OCI-LY3 (cell line): ENCODE measurements around the gene PHC2.

Experiments
- H2AFZ ChIP-seq: fragments of 200-600, 300-600 bp; shearing (Covaris generic); 2 replicates; pipeline ENCODE4 v1.6.0; 2014; ENCODE audit warnings: antibody characterized with exemption, low read depth, low read length
- H3K27ac ChIP-seq: fragments of 200-600, 300-600 bp; sonication (generic); 2 replicates; pipeline ENCODE4 v1.5.1; 2014; ENCODE audit warnings: mild to moderate bottlenecking, low read length, moderate library complexity, mixed read lengths
- H3K27me3 ChIP-seq: fragments of 200-600, 300-600 bp; sonication (generic); 2 replicates; pipeline ENCODE4 v1.6.1; 2014; ENCODE audit warnings: low read depth, low read length, mixed read lengths
- H3K36me3 ChIP-seq: fragments of 200-600, 300-600 bp; sonication (generic); replicated peaks from 2 replicates; pipeline ENCODE3; 2014; ENCODE audit warnings: low read depth, low read length, mixed read lengths
- H3K4me1 ChIP-seq: fragments of 300-600, 200-600 bp; sonication (generic); 2 replicates; pipeline ENCODE4 v1.6.1; 2014; ENCODE audit warnings: low read length, mixed read lengths
- H3K4me2 ChIP-seq: fragments of 200-600, 300-600 bp; sonication (generic); 2 replicates; pipeline ENCODE4 v1.6.1; 2014; ENCODE audit warnings: low read length, mixed read lengths
- H3K4me3 ChIP-seq: fragments of 300-600, 200-600 bp; sonication (generic); 2 replicates; pipeline ENCODE4 v1.5.1; 2014; ENCODE audit warnings: antibody characterized with exemption, mild to moderate bottlenecking, low read length, moderate library complexity
- H3K79me2 ChIP-seq: fragments of 300-600, 200-600 bp; shearing (Covaris generic); 2 replicates; pipeline ENCODE4 v1.6.1; 2014; ENCODE audit warnings: mild to moderate bottlenecking, low read length, mixed read lengths
- H3K9ac ChIP-seq: fragments of 300-600, 200-600 bp; shearing (Covaris generic); 2 replicates; pipeline ENCODE4 v1.6.0; 2014; ENCODE audit warnings: mild to moderate bottlenecking, low read length, moderate library complexity
- H3K9me3 ChIP-seq: fragments of 200-600, 300-600 bp; shearing (Covaris generic); 2 replicates; pipeline ENCODE4 v1.6.1; 2014; ENCODE audit warnings: low read length, mixed read lengths; ENCODE audit not compliant: insufficient read depth
- H4K20me1 ChIP-seq: fragments of 200-600, 300-600 bp; sonication (generic); 2 replicates; pipeline ENCODE4 v1.6.1; 2016; ENCODE audit warnings: low read length, mixed read lengths; ENCODE audit not compliant: insufficient read depth
- EZH2phosphoT487 ChIP-seq: fragments of 200-600 bp; shearing (Covaris generic); IDR thresholded peaks from 2 replicates; pipeline ENCODE4 v1.6.1; 2018; ENCODE audit warnings: antibody characterized with exemption, mixed run types, low read depth
- TF ChIP-seq, protein P1 (sequence below): fragments of 200-600, 300-600 bp; sonication (generic); IDR thresholded peaks from 2 replicates; pipeline ENCODE4 v1.5.1; 2014; ENCODE audit warnings: antibody characterized with exemption, low read length, low read depth

PHC2 gene

DNA sequence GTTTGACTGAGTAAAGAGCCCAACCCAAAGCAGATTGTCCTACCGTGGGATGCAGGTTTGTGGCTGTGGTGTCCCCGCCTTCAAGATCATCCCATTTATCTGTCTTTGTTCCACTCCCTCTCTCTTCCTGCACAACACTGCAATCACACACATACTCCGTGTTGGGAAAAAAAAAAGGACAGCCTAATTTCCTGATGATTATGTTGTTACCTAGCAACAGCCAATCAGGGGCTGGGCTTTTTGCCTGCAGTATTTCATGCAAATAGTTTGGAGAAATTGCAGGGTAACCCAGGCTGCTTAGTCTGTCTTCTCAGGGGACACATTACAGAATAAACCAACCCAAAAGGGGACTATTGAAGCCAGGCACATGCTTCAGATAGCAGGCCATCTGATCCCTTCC is 38.3 kb downstream of the PHC2 start:
- Histone ChIP-seq H2AFZ (no peak overlapping the region), H3K27me3 (peaks cover 6% of the 10 kb centered on the region; the same call in 1 of the 2 replicates), H3K9ac (no peak overlapping the region), H3K36me3 (no peaks in the 10 kb centered on the region), H3K4me2 (no peak overlapping the region), H3K79me2 (no peaks in the 10 kb centered on the region), H3K27ac (no peak overlapping the region), H4K20me1 (no peaks in the 10 kb centered on the region), H3K9me3 (no peaks in the 10 kb centered on the region), H3K4me3 (no peak overlapping the region), H3K4me1 (no peaks in the 10 kb centered on the region)
- TF ChIP-seq, protein P1, sequence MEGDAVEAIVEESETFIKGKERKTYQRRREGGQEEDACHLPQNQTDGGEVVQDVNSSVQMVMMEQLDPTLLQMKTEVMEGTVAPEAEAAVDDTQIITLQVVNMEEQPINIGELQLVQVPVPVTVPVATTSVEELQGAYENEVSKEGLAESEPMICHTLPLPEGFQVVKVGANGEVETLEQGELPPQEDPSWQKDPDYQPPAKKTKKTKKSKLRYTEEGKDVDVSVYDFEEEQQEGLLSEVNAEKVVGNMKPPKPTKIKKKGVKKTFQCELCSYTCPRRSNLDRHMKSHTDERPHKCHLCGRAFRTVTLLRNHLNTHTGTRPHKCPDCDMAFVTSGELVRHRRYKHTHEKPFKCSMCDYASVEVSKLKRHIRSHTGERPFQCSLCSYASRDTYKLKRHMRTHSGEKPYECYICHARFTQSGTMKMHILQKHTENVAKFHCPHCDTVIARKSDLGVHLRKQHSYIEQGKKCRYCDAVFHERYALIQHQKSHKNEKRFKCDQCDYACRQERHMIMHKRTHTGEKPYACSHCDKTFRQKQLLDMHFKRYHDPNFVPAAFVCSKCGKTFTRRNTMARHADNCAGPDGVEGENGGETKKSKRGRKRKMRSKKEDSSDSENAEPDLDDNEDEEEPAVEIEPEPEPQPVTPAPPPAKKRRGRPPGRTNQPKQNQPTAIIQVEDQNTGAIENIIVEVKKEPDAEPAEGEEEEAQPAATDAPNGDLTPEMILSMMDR = no peak
- no peak for TF ChIP-seq EZH2phosphoT487

DNA sequence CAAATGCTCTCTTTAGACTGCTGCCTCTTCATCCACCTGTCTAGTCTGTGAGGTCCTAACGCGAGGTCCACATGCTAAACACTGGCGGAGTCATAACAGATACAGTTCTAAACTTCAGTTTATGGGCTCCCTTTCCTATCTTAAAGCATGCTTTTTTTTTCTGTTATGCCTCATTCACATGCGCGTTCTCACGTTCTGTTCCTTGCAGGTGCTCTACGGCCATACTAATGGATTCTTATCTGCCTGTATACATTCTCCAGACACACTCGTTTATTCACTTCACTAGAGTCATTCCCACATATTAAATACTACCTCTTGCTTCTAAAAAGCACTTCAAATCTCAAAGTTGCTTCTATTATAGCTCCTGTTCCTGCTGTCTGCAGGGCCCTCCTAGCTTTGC is 38.7 kb downstream of the PHC2 start:
- H3K27ac ChIP-seq = no peak overlapping the region
- no peak overlapping the region for H3K4me2 ChIP-seq
- no peak overlapping the region for H3K9ac ChIP-seq
- no peaks in the 10 kb centered on the region for H3K79me2 ChIP-seq
- no peaks in the 10 kb centered on the region for H3K9me3 ChIP-seq
- H2AFZ ChIP-seq = no peak overlapping the region
- H3K4me3 ChIP-seq = no peak overlapping the region
- H4K20me1 ChIP-seq = no peaks in the 10 kb centered on the region
- no peaks in the 10 kb centered on the region for H3K4me1 ChIP-seq
- TF ChIP-seq EZH2phosphoT487 = no peak
- TF ChIP-seq, protein P1 = no peak
- H3K27me3 ChIP-seq = peaks cover 6% of the 10 kb centered on the region; the same call in 1 of the 2 replicates
- no peaks in the 10 kb centered on the region for H3K36me3 ChIP-seq

DNA sequence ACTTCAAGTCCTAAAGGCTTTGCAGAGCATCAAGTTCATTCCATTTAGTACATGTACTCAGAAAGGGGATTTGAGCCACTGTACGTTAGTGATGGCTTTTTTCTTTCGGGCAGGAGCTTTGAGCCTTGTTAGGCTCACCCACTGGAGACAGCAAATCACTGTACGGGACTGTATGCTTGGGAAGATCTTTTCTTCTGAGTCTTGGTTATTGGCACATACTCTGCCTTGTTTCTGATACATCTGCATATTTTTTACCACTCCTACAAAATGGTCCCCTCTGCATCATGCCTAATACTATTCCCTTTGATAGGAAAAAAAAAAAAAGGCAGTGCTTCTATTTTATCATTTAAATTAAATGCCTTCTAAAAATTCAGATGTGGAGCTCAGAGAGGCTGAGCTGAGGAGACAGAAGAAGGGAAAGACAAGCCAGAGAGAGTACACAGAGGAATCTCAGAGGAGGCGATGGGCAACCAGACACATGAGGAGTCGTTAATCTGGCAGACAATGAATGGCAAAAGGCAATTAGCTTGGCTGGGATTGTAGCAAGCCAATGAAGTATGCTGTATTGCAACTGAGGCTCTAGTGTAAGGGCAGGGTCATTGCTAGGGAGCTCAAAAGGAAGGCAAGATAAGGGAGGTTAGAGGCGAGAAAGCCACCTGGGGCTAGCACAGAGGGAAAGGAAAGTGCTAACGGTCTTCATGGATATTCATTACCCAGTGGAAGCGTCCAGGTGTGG is 39.4 kb downstream of the PHC2 start:
- Histone ChIP-seq H3K4me3 (no peak overlapping the region), H3K36me3 (no peaks in the 10 kb centered on the region), H3K27me3 (peaks cover 6% of the 10 kb centered on the region; the same call in 1 of the 2 replicates), H3K4me2 (no peak overlapping the region), H3K27ac (no peak overlapping the region), H3K9ac (no peak overlapping the region), H3K4me1 (no peaks in the 10 kb centered on the region), H3K79me2 (no peaks in the 10 kb centered on the region), H4K20me1 (no peaks in the 10 kb centered on the region), H3K9me3 (no peaks in the 10 kb centered on the region), H2AFZ (no peak overlapping the region)
- no peak for TF ChIP-seq EZH2phosphoT487
- TF ChIP-seq, protein P1 = no peak

DNA sequence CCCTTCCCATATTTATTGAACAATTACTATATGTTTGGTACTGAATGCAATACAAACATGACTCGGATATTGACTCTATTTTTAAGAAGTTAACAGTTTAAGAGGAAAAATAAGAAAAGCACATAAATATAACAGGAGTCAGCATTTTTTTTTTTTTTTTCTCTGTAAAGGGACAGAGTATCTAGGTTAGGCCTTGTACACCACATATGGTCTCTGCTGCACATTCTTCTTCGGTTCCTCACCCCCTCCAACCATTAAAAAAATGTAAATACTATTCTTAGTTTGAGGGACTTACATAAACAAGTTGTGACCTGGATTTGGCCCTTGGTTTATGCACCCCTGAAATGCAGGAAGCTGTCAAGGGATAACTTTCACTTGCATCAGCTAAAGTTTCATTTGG is 40.4 kb downstream of the PHC2 start:
- H3K4me3 ChIP-seq = no peak overlapping the region
- no peaks in the 10 kb centered on the region for H3K9me3 ChIP-seq
- H3K4me2 ChIP-seq = no peak overlapping the region
- no peak overlapping the region for H2AFZ ChIP-seq
- no peak for TF ChIP-seq EZH2phosphoT487
- TF ChIP-seq, protein P1 = no peak
- no peaks in the 10 kb centered on the region for H3K4me1 ChIP-seq
- no peak overlapping the region for H3K9ac ChIP-seq
- H4K20me1 ChIP-seq = no peaks in the 10 kb centered on the region
- H3K27me3 ChIP-seq = peaks cover 6% of the 10 kb centered on the region; the same call in 1 of the 2 replicates
- no peak overlapping the region for H3K27ac ChIP-seq
- H3K79me2 ChIP-seq = no peaks in the 10 kb centered on the region
- no peaks in the 10 kb centered on the region for H3K36me3 ChIP-seq
